CD8-positive, alpha-beta memory T cell (primary cell): ENCODE data around the gene GTPBP2. TPM values are rescaled to one million over a fixed set of nuclear protein-coding genes. Genes with fewer than 3 reads are reported as not detected.

Experiments used
- CTCF ChIA-PET: fragments of 350-600 bp; sonication (Branson Sonifier 250); formaldehyde crosslinking; loops from one replicate; lab custom pipeline; 2021; ENCODE audit warnings: antibody characterized with exemption; lab: Charles Lee
- POLR2A ChIA-PET: fragments of 350-600 bp; sonication (Branson Sonifier 250); formaldehyde crosslinking; loops from one replicate; lab custom pipeline; 2021; ENCODE audit warnings: antibody characterized with exemption; lab: Charles Lee
- DNase-seq, 5 donors: peaks; one replicate each; pipeline versions ENCODE4 v3.0.0 to v3.0.0-alpha.2; 2020 to 2022; ENCODE audit warnings: mixed read lengths in 1 of 5
- H3K27ac ChIP-seq: one replicate; pipeline ENCODE4 v1.7.0; 2013; ENCODE audit warnings: low read depth, mild to moderate bottlenecking, low read length, moderate library complexity
- H3K27me3 ChIP-seq: 2 replicates; pipeline ENCODE4 v1.7.0; 2013; ENCODE audit warnings: low read length, mild to moderate bottlenecking; ENCODE audit not compliant: insufficient read depth, poor library complexity, severe bottlenecking
- H3K36me3 ChIP-seq: 2 replicates; pipeline ENCODE4 v1.7.0; 2013; ENCODE audit warnings: mild to moderate bottlenecking, low read length, moderate library complexity; ENCODE audit not compliant: insufficient read depth
- H3K4me1 ChIP-seq: 2 replicates; pipeline ENCODE4 v1.7.0; 2013; ENCODE audit warnings: mild to moderate bottlenecking, low read length, moderate library complexity; ENCODE audit not compliant: insufficient read depth
- H3K4me3 ChIP-seq: 2 replicates; pipeline ENCODE4 v1.7.0; 2013; ENCODE audit warnings: mild to moderate bottlenecking, low read length
- H3K9me3 ChIP-seq: 2 replicates; pipeline ENCODE4 v1.7.0; 2013; ENCODE audit warnings: mild to moderate bottlenecking, low read length
- H3K27ac Mint-ChIP-seq, 8 donors: one replicate each; pipeline ENCODE4 v1.8.0; 2020 to 2021; ENCODE audit warnings: mixed read lengths in 8 of 8, mild to moderate bottlenecking in 6 of 8, inconsistent platforms in 3 of 8, moderate library complexity in 3 of 8
- H3K27me3 Mint-ChIP-seq, 2 donors: one replicate each; pipeline ENCODE4 v1.8.0; 2020 to 2021; ENCODE audit warnings: mixed read lengths in 2 of 2, mild to moderate bottlenecking in 1 of 2, moderate library complexity in 1 of 2
- H3K36me3 Mint-ChIP-seq, 3 donors: one replicate each; pipeline ENCODE4 v1.8.0; 2020 to 2021; ENCODE audit warnings: mixed read lengths in 3 of 3, inconsistent platforms in 1 of 3, mild to moderate bottlenecking in 1 of 3
- H3K4me1 Mint-ChIP-seq, 3 donors: one replicate each; pipeline ENCODE4 v1.8.0; 2020 to 2021; ENCODE audit warnings: mixed read lengths in 3 of 3, inconsistent platforms in 1 of 3, mild to moderate bottlenecking in 1 of 3
- H3K4me3 Mint-ChIP-seq, 7 donors: one replicate each; pipeline ENCODE4 v1.8.0; 2020 to 2021; ENCODE audit warnings: mixed read lengths in 7 of 7, mild to moderate bottlenecking in 6 of 7, moderate library complexity in 4 of 7, inconsistent platforms in 2 of 7
- H3K9me3 Mint-ChIP-seq, 5 donors: one replicate each; pipeline ENCODE4 v1.8.0; 2020 to 2022; ENCODE audit warnings: mixed read lengths in 5 of 5, mild to moderate bottlenecking in 3 of 5, moderate library complexity in 2 of 5, inconsistent platforms in 1 of 5
- polyA plus RNA-seq: library from polyadenylated mRNA; unstranded; fragments of 300-500 nt; fragmentation: Illumina TruSeq; gene quantifications from one replicate; pipeline ENCODE4 v1.2.3, GENCODE V29; 2021
- total RNA-seq, 2 experiments: library from RNA; stranded (reverse); gene quantifications; one replicate each; pipeline ENCODE4 v1.2.3, GENCODE V29; 2021

Gene GTPBP2, protein sequence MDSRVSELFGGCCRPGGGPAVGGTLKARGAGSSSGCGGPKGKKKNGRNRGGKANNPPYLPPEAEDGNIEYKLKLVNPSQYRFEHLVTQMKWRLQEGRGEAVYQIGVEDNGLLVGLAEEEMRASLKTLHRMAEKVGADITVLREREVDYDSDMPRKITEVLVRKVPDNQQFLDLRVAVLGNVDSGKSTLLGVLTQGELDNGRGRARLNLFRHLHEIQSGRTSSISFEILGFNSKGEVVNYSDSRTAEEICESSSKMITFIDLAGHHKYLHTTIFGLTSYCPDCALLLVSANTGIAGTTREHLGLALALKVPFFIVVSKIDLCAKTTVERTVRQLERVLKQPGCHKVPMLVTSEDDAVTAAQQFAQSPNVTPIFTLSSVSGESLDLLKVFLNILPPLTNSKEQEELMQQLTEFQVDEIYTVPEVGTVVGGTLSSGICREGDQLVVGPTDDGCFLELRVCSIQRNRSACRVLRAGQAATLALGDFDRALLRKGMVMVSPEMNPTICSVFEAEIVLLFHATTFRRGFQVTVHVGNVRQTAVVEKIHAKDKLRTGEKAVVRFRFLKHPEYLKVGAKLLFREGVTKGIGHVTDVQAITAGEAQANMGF
- 10 to 100 TPM; 44.2 to 45.4 TPM for total RNA-seq
- polyA plus RNA-seq: 3.9 TPM

DNA sequence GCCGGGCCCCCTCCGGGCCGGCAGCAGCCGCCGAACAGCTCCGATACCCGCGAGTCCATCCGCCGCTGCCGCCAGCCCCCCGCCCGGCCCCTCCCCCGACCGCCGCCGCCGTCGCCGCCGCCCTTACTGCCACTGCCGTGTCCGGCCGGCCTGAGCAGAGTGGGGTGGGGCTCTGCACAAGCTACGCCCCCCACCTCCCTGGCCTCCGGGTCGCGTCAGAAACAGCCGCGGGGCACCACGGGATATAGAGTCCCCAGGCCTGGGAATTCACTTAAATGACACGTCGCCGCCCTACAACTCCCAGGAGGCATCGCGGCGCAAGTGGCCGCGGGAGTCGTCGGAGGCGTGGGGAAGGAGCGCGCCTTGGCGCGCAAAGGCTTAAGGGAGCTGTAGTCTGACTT, at the start of gene GTPBP2:
Gene GTPBP2, minus strand, starts transcription at position 161 of the 401 bp plus-strand sequence. Its CDS starts 102 bp downstream, at position 59.
- H3K4me3 ChIP-seq: peak within 1 kb of the TSS; percentile 99
- Mint-ChIP-seq H3K27ac (peak within 1 kb of the TSS; percentile 90 to 99 (median 98)), H3K27me3 (no peaks in the 10 kb centered on the region), H3K36me3 (peaks cover 0 to 39% (median 1%) of the 10 kb centered on the region in 3 donors), H3K9me3 (no peaks in the 10 kb centered on the region), H3K4me1 (peaks cover 34 to 43% (median 39%) of the 10 kb centered on the region in 3 donors), H3K4me3 (peak within 1 kb of the TSS; percentile 96 to 99 (median 98))
- H3K4me1 ChIP-seq: peaks cover 11% of the 10 kb centered on the region
- peak within 1 kb of the TSS; percentile 92 for H3K27ac ChIP-seq
- H3K27me3 ChIP-seq: no peaks in the 10 kb centered on the region
- CTCF ChIA-PET: interaction anchor here (0.8 to 2.7 kb wide), 4 partner anchors 15 to 53 kb away, joined by 3 to 10 read pairs (median 6); partner anchors contain the start of genes POLH and XPO5
- POLR2A ChIA-PET: interaction anchor here (0.8 to 1.3 kb wide), 6 partner anchors 10 to 651 kb away, joined by 3 to 6 read pairs (median 3); partner anchors contain the start of genes HSP90AB1, PEX6, POLH and XPO5
- H3K36me3 ChIP-seq: no peaks in the 10 kb centered on the region
- DNase-seq: peak; percentile 92 to 96 (median 94)
- no peaks in the 10 kb centered on the region for H3K9me3 ChIP-seq

DNA sequence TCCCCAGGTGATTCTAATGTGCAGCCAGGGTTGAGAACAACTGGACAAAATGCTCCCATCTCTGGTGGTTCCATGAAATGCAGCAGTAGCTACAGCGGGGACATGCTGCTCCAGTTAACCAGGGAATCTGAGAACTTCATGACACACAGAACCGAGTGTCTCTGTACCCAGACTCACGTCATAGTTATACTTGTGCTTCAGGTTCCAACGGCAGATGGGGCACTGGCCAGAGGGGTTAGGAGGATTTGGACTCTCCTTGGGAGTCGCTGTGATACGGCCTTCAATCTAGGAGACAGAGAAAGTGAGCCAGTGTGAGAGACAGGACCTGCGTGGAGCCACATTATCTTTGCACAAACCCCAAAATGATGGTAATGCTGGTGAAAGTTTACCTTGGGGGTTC, 49.3 kb upstream of the GTPBP2 start:
- Mint-ChIP-seq H3K4me1 (peaks cover 7 to 21% (median 19%) of the 10 kb centered on the region in 3 donors), H3K9me3 (no peaks in the 10 kb centered on the region), H3K4me3 (no peak overlapping the region), H3K36me3 (peaks cover 4 to 95% (median 8%) of the 10 kb centered on the region in 3 donors), H3K27ac (peak overlapping the region in 2 of 8 donors; percentile 47 to 63), H3K27me3 (no peaks in the 10 kb centered on the region)
- Histone ChIP-seq H3K27me3 (no peaks in the 10 kb centered on the region), H3K4me3 (no peak overlapping the region), H3K9me3 (no peaks in the 10 kb centered on the region), H3K4me1 (no peaks in the 10 kb centered on the region), H3K36me3 (peaks cover 69% of the 10 kb centered on the region), H3K27ac (no peak overlapping the region)
- no peak for DNase-seq
- ChIA-PET CTCF (interaction anchor here (2.3 kb wide), 1 partner anchor 11 kb away, joined by 12 read pairs; no protein-coding TSS in a partner anchor), POLR2A (no interaction called here)

DNA sequence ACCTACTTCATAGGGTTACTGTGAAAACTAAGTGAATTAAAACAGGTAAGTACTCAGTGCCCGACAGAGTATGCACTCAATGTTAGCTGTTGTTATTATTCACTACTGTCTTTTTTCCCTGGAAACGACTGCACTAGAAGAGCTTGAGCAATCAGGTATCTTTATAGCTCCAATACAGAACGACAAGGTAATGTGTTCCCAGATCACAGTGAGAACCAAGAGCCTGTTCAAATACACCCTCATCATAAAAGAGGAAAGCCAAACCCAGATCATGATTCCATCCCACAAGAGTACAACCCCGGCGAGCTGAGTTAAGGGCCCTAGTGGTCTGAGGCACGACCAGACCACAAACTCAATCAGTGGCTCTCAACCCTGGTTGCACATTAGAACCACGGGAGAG, 48.7 kb upstream of the GTPBP2 start:
- POLR2A ChIA-PET: no interaction called here

DNA sequence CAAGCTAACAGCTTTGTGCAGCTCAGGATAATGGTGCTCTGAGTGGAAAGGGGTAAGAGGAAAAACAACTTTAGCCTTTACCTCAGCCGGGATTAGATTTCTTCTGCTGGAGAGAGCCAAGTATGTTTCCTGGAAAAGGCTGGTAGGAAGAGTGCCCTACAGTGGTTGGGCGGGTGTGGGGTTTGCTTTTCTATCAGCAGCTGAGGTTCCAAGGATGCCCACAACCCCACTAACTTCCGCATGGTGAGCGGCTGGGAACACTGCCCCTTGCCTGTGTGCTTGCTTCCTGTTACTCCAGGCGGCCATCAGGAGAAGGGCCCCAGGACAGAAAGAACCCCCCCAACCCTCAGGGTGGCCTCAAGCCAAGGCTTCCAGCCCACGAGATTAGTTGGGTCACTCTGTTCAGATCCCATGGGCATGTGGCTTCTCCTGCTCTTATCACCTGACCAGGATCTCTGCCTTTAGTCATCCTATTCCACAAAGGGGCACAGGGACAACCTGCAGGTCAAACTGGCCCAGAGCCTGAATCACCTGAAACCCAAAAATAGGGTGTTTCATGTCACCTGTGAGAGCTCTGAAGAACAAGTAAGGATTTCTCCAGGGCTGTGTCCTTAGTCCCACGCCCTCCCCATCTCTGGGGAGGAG, 48.0 kb upstream of the GTPBP2 start:
- no peaks in the 10 kb centered on the region for H3K9me3 Mint-ChIP-seq
- H3K27ac ChIP-seq: no peak overlapping the region
- ChIA-PET CTCF (interaction anchor here (1.4 to 2.3 kb wide), 2 partner anchors 9 to 10 kb away, joined by 5 to 12 read pairs; no protein-coding TSS in a partner anchor), POLR2A (no interaction called here)
- no peaks in the 10 kb centered on the region for H3K27me3 ChIP-seq
- H3K36me3 Mint-ChIP-seq: peaks cover 4 to 97% (median 8%) of the 10 kb centered on the region in 3 donors
- peaks cover 69% of the 10 kb centered on the region for H3K36me3 ChIP-seq
- H3K4me1 Mint-ChIP-seq: peaks cover 0 to 9% (median 9%) of the 10 kb centered on the region in 3 donors
- DNase-seq: no peak
- H3K27me3 Mint-ChIP-seq: no peaks in the 10 kb centered on the region
- no peaks in the 10 kb centered on the region for H3K4me1 ChIP-seq
- H3K4me3 ChIP-seq: no peak overlapping the region
- no peaks in the 10 kb centered on the region for H3K9me3 ChIP-seq
- no peak overlapping the region for H3K27ac Mint-ChIP-seq
- no peak overlapping the region for H3K4me3 Mint-ChIP-seq

More for the DNA sequence above, 48.7 kb upstream of the GTPBP2 start:
- no peaks in the 10 kb centered on the region for H3K9me3 Mint-ChIP-seq
- H3K4me1 Mint-ChIP-seq: peaks cover 3 to 15% (median 14%) of the 10 kb centered on the region in 3 donors
- Histone ChIP-seq H3K9me3 (no peaks in the 10 kb centered on the region), H3K36me3 (peaks cover 69% of the 10 kb centered on the region), H3K4me1 (no peaks in the 10 kb centered on the region), H3K4me3 (no peak overlapping the region), H3K27ac (no peak overlapping the region), H3K27me3 (no peaks in the 10 kb centered on the region)
- H3K27me3 Mint-ChIP-seq: no peaks in the 10 kb centered on the region
- peaks cover 4 to 96% (median 8%) of the 10 kb centered on the region in 3 donors for H3K36me3 Mint-ChIP-seq
- DNase-seq: no peak
- CTCF ChIA-PET: interaction anchor here (1.4 to 2.3 kb wide), 2 partner anchors 9 to 11 kb away, joined by 5 to 12 read pairs; no protein-coding TSS in a partner anchor
- peak overlapping the region in 1 of 8 donors; percentile 68 for H3K27ac Mint-ChIP-seq
- no peak overlapping the region for H3K4me3 Mint-ChIP-seq

DNA sequence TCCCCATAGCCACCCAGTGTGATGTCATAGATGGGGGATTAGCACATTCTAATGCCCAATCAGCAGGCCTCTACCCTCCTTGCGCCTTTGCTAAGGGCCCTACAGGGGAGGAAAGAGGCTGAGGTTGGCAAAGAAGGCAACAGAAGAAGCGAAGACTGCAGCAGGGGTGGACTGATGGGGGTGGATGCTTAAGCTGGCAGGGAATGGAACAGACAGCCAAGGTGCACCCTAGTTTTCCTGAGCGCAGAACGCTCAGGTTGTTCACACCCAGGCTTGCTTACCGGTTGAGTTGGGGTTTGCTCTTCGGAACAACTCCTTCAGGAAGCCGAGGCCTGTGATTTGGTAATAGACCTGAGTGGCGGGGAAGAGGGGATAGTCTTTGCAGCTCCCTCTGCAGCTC, 45.9 kb upstream of the GTPBP2 start:
- Mint-ChIP-seq H3K4me1 (no peaks in the 10 kb centered on the region), H3K27ac (no peak overlapping the region), H3K4me3 (no peak overlapping the region), H3K27me3 (no peaks in the 10 kb centered on the region), H3K9me3 (no peaks in the 10 kb centered on the region), H3K36me3 (peaks cover 0 to 95% (median 4%) of the 10 kb centered on the region in 3 donors)
- Histone ChIP-seq H3K4me3 (no peak overlapping the region), H3K27ac (no peak overlapping the region), H3K9me3 (no peaks in the 10 kb centered on the region), H3K4me1 (no peaks in the 10 kb centered on the region), H3K27me3 (no peaks in the 10 kb centered on the region), H3K36me3 (peaks cover 60% of the 10 kb centered on the region)
- POLR2A ChIA-PET: no interaction called here
- CTCF ChIA-PET: interaction anchor here (0.8 to 2.1 kb wide), 2 partner anchors 8 to 15 kb away, joined by 3 to 6 read pairs; no protein-coding TSS in a partner anchor
- DNase-seq: no peak

DNA sequence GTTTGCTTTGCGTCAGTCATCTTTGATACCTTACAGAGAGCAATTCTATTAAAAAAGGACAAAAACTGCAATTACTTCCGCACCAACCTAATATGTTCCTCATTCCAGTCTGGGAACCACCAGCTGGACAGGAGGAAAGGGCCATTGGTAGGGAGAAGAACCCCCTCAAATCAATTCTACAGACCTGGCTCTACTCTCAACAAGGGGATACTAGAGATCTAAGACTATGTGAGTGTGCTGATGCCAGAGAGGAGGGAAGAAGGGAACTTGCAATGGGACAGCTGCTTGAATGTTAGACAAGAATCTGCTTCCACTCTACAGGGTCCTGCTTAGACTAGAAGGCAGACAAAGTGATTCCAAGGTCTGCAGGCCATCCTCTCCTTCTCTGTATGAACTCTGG, 45.2 kb upstream of the GTPBP2 start:
- Mint-ChIP-seq H3K27ac (no peak overlapping the region), H3K27me3 (no peaks in the 10 kb centered on the region), H3K4me3 (no peak overlapping the region), H3K4me1 (no peaks in the 10 kb centered on the region), H3K36me3 (peaks cover 0 to 88% (median 4%) of the 10 kb centered on the region in 3 donors), H3K9me3 (no peaks in the 10 kb centered on the region)
- Histone ChIP-seq H3K27ac (no peak overlapping the region), H3K9me3 (no peaks in the 10 kb centered on the region), H3K36me3 (peaks cover 54% of the 10 kb centered on the region), H3K4me3 (no peak overlapping the region), H3K27me3 (no peaks in the 10 kb centered on the region), H3K4me1 (no peaks in the 10 kb centered on the region)
- ChIA-PET POLR2A (no interaction called here), CTCF (interaction anchor here (2.1 kb wide), 1 partner anchor 7 kb away, joined by 6 read pairs; no protein-coding TSS in a partner anchor)
- no peak for DNase-seq

DNA sequence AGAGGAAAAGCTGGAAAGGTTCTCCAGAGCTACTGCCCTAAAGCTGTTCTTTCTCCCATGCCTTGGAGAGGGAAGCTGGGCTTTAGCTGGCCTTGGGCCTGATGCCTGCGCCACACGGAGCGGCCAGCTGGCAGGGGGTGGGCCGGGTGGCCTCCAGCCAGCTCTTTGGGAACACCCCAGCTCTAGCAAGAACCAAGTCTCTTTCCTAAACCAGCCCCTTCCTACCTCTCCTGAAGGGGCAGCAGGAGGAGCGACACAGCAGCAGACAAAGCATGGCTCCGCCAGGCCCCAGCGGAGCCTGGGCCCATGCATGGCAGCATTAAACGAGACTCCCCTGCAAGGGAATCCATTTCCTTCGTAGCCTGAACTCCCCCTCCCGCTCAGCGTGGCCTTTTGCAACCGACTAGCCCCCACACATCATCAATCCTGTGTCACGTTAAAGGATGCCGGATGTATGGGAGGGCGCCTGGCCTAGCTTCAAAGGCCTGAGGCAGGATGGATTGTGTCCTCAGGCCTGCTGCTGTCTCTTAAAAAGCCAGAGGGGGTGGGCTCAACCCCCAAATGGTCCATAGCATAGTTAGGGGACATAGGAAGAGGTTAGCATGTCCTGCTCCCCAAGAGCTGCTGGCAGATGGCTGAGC, 44.5 kb upstream of the GTPBP2 start:
- no peak overlapping the region for H3K4me3 Mint-ChIP-seq
- no peaks in the 10 kb centered on the region for H3K27me3 Mint-ChIP-seq
- ChIA-PET CTCF (interaction anchor here (1.1 to 1.2 kb wide), 2 partner anchors 13 to 406 kb away, joined by 4 read pairs; no protein-coding TSS in a partner anchor), POLR2A (no interaction called here)
- peak overlapping the region in 2 of 8 donors; percentile 46 to 55 for H3K27ac Mint-ChIP-seq
- no peak overlapping the region for H3K4me3 ChIP-seq
- peaks cover 47% of the 10 kb centered on the region for H3K36me3 ChIP-seq
- H3K9me3 ChIP-seq: no peaks in the 10 kb centered on the region
- H3K9me3 Mint-ChIP-seq: no peaks in the 10 kb centered on the region
- H3K36me3 Mint-ChIP-seq: peaks cover 0 to 82% (median 4%) of the 10 kb centered on the region in 3 donors
- DNase-seq: no peak
- H3K27ac ChIP-seq: no peak overlapping the region
- no peaks in the 10 kb centered on the region for H3K27me3 ChIP-seq
- H3K4me1 ChIP-seq: no peaks in the 10 kb centered on the region
- H3K4me1 Mint-ChIP-seq: peaks cover 0 to 3% (median 0%) of the 10 kb centered on the region in 3 donors
